Stimulated activated CD8-positive, alpha-beta memory T cell treated with anti-CD3 and anti-CD28 coated beads, Interleukin-7, amount 100 ng/mL, for 4 hours (primary cell): Measurements from ENCODE around the gene ABCA13.

Experiments used
- DNase-seq, 2 donors: peaks; one replicate each; pipeline ENCODE4 v3.0.0-alpha.2; 2020; ENCODE audit warnings: low read depth in 2 of 2

Gene ABCA13

DNA sequence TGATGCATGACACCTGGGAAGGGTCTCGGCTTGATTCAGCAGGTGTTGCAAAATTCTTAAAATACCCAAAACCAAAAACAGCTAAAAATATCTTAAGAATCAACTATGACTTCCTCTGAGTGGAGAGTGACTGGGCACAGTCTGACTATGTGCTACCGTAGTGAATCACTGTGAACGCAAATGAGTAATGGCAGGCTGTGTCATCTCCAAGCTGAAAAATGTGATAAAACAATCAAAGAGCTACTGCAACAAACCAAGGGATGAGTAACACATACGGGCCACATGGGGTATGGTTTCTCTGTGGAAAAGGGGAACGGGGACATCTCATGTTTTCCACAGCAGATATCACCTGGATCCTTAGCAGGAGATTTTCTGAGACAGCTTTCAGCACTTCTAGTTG is 127.5 kb downstream of the ABCA13 start:
- DNase-seq: no peak

DNA sequence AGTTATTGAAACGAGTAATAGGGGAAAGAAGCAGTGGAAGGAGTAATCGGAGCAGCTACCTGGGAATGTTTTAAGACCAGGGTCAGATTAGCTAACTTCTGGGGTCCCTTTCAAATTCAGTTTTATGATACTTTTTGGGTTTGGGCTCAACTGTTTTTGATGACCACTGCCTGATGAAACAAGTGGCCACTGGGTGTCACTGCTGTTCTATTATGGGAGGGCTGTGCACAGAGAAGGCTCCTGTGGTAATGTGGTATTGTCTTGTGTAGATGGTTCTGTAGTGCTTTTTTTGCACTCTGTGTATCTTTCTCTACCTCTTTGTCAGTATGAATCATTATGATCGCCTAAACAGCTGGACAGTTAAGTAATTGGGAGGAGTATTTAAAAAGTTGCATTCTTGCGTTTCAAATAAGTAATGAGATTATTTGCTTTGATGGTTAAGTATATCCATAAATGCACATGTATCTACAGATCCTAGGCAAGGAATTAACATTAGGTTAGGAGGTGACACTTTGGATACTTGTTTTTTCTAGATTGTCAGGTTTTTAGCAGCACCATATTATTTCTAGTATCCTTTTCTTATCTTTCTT is 128.4 kb downstream of the ABCA13 start:
- DNase-seq: no peak

DNA sequence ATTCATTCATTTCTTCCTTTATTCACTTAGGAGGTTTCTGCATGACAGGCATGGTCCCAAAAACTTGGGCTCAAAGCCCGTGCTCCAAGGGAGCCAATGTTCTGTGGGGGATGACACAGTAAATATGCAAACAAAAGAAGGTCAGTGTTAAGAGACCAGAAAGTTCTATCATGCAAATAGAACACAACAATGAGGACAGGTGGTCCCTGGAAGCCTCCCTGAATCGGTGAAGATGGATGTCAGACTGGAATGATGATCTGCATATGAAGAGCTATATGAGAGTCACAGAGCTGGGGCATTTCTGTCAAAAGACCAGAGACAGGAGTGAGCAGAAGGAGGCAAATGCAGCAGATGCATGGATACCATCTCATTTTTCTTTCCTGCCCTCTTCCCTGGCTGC is 129.0 kb downstream of the ABCA13 start:
- no peak for DNase-seq

DNA sequence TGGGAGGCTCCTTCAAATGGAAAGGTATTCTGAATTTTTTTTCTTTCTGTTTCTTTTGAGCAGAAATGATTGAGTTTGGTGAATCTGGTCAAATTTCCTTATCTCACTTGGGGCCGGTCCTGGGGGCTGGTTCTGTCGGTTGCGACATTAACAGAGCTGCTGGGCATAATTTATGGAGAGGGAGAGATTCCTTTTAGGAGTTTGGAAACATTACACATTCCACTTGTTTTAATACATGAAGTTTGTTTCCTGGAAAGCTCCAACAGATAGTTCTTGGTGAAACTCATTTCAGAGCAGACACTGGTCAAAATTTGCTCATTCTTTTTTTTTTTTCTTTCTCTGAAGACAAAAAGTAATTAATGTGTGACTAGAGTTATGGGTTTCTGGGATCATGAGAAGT is 129.9 kb downstream of the ABCA13 start:
- DNase-seq: no peak

DNA sequence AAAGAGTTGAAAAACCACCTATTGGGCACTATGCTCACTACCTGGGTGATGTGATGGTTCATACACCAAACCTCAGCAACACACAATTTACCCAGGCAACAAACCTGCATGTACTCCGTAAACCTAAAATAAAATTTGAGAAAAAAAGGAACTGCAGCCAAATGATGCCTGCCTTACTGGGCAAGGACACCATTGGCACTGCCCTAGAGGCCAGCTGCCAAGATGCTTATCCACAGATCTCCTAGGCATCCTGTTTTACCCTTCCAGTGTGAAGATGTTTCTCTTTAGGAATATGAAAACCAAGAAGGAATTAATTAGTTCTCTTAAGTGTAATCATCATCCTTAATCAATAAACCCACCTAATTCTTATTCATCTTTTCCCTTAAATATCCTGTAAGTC is 133.4 kb downstream of the ABCA13 start:
- no peak for DNase-seq

DNA sequence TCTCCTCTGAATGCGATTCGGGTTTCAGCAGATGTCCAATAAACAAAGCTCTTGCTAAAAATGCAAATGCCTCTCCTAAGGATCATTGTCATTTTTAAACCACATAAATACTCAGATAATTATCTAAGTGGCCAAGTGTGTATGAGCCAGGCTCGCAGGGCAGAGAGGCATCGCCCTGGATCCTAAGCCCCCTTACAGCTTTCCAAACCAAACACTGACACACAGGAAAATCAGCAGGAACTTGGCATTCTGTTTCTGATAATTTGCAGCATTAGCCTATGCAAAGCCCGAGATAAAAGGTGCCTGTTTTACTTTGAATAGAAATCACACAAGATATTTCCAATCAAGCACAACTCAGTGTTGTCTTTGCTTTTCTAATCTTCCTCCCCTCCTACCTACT is 134.4 kb downstream of the ABCA13 start:
- DNase-seq: no peak

DNA sequence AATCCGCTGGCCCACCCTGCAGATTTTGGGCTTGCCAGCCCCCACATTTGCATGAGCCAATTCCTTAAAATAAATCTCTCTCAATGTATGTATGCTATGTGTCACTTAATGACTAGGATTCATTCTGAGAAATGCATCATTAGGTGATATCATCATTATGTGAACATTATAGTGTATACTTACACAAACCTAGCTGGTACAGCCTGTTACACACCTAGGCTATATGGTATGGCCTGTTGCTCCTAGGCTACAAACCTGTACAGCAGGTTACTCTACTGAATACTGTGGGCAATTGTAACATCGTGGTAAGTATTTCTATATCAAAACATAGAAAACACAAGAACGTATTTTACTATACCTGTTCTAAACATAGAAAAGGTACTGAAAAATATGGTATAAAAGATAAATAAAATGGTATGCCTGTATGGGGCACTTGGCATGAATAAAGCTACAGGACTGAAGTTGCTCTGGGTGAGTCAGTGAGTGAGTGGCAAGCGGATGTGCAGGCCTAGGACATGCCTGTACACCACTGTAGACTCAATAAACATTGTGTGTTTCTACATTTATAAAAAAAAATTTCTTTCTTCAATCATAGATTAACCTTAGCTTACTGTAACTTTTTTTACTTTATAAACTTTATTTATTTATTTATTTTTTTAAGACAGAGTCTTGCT is 135.9 kb downstream of the ABCA13 start:
- no peak for DNase-seq

DNA sequence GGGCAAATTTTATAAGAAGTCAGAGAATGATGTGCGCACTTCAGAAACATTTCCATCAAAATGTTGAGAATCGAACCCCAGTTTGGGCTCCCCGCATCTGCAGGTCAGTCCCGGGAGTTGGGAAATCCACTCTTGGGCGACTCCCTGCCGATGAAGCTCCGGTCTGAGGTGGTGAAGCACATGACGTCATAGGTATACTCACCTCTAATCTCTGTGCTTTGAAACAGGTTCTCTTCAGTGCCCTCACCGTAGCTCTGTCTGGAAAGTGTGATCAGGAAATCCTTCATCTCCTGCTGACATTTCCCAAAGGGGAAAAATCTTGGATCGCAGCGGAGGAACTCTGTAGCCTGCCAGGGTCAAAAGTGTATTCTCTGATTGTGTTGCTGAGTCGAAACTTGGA is 138.5 kb downstream of the ABCA13 start:
- DNase-seq: no peak

DNA sequence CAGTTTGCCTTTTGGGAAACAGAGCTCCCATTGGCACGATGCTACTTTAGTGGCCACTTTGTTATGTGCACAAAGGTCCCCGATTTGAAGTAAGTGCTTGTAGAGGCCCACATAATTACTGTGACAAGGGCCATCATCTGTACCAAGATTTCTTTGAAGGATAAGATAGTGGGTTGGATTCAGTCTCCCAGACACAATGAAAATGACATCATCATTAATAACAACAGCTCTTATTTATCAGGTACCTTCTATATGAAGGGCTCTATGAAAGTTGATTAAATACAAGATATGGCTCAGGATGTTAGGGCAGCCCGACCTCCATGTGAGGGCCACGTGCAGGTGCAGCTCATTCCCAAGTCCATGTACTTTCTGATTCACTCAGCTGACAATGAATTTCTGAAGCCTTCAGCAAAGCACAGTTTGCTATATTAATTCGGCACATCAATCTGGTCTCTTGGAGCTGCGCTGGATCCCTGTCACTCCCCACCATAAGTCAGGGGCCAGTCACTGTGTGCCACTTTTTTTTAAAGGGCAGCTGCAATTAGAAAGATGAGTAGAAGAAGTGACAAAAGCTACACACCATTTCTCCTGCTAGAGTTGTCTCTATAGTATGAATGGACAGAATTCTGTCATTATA is 140.3 kb downstream of the ABCA13 start:
- no peak for DNase-seq

DNA sequence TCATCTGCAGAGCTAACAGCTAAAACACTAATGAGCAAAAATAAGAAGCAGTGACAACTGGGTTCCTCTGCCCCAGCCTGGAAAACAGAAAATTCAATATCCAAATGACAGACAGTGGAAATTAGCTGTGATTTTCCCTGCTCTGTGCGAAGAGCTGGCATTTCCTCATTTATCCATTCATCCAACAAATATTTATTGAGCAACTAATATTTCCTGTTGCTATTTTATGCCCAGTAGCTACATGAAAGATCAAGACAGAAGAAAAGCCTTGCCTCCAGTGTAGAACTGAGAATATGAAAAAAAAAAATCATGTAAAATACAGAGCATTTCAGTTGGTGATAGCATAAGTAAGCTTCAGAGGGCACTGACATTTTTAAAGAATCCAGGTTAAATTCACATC is 140.9 kb downstream of the ABCA13 start:
- no peak for DNase-seq

DNA sequence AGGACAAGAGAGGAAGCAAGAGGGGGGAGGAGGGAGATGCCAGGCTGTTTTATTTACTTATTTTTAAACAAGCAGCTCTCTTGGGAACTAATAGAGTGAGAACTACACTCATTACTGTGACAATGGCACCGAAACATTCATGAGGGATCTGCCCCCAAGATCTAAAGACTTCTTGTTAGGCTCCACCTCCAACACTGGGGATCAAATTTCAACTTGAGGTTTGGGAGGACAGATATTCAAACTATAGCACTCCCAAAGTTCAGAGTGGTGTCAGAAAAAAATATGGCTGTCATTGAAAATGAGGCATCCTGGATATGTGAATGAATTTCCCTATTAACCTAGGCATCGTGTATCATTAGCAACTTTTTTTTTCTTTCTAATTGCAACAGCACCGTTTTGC is 145.5 kb downstream of the ABCA13 start:
- DNase-seq: no peak

DNA sequence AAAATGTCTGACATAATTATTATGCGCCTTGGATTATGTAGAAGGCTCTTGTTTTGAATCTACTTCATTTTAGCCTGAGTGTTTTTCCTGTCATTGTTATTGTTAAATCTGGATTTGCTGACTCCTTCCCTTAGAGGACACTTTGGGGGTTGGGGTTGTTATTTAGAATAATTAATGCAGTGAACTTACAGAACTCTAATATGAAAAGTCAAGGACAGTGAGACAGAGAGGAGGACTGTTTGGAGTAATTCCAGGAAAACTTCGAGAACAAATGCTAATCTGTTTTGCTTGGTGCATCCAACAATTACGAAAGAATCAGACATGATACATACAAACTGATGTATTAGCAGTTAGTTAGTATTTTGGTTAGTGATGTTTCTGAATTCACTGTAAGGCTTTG is 146.1 kb downstream of the ABCA13 start:
- DNase-seq: no peak

DNA sequence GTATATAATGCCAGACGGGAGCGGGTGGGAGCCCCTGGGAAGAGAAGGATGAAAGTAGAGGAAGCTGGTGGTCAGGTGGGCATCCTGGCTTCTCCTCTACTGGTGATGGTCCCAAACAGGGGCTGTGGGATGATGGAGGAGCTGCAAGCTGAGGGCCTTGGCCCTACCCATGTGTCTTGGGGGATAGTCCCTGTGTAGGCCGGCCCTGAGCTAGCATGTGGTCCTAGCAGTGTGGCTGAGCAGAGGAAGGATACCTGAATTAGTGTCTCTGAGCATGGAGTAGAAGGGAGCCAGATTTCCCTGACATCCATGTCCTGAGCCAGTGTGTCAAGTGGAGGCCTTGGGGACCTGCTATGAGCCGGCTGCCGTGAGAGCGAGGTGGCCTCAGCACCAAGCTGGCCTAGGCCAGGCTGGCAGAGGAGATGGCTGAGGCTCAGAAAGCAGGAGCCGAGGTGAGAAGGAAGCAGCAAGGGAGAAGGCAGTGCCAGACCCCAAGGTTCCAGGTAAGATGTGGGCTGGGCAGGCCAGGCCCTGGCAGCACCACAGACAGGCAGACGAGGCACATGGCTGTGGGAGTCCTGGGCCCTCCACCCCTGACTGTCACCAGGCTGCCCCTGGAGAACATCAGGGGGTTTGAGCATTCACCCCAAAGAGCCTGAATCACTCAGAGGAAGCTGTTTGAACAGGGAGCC is 150.2 kb downstream of the ABCA13 start:
- no peak for DNase-seq

DNA sequence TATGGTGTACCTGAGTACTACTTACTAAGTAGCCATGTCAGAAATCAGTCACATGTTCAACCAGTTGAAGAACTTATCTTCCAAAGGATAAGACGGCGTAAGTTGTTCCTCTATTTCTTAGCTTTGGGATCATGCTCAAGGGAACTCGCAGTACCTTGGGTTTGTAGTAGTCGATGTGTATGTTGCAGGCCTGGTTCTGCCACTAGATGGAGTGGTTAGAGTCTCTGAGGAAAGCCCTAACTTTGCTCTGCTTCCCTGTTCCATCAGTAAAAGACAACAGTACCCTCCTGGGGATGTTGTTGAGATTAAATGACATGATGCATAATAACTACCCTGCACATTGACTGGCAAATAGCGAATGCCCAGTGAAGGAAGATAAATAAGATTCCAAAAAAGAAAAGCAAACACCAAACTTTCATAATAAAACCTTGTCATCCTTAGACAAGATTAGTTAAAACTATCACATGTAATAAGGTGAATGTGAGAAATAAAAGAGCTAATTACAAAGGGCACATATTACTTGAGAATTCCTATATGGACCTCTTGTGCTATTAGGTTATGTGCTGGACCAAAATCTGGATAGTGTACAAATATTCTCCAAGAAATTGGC is 165.9 kb downstream of the ABCA13 start:
- no peak for DNase-seq

DNA sequence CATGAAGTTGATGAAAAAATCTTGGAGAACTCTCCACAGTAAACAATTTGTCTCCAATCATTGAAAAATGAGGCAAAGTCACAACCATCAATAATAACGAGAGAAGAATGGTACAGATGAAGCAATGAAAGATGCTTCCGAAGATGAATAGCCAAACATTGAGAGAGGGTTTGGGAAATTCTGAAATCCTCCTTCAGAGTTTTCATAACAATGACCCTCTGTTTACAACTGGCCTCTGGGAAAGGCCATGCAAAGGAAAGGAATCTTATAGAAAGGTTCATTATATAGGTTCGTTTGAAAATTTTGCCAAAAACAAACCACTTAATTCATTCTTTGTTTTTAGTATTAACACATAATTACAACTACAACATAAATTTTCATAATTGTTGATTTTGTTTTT is 166.5 kb downstream of the ABCA13 start:
- DNase-seq: no peak

DNA sequence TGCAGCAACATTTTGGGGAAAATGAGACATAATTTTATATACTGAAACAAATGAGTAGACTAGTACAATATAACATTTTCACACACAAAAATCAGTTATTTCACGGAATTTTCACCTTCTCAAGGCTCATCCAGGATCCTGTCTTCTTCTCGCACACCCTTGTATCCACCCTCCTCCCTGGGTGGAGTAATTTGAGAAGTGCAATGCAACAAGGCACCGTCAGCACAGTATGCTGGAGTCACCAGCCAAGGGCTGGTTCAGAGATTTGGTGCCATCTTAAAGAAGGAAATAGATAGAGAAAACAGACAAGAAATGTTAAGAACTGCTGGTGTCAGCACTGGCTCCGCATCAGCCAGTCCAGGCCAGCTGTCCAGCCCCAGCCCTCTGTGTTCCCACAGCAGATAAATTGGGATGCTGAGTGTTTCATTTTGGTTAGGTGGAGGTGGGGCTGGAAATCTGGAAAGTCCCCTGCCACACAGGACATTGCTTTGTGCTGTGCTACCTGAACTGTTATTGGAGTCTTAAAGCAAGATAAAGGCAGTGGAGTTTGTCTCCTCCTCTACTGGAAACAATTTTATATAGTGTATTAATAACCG is 176.1 kb downstream of the ABCA13 start:
- DNase-seq: no peak

DNA sequence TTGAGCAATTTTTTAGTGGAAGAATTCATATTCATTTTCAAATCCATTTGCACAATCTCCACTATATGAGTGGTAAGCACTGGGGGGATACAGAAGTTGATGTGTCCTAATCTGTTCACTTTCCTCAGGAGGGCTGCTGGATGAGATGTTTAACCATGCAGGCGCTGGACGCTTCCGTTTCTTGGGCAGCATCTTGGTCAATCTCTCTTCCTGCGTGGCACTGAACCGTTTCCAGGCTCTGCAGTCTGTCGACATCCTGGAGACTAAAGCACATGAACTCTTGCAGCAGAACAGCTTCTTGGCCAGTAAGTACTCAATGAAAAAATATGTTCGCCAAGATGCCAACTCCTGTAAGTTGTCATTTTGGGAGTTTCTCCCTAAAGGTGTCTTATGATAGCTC is 179.3 kb downstream of the ABCA13 start:
- DNase-seq: no peak

DNA sequence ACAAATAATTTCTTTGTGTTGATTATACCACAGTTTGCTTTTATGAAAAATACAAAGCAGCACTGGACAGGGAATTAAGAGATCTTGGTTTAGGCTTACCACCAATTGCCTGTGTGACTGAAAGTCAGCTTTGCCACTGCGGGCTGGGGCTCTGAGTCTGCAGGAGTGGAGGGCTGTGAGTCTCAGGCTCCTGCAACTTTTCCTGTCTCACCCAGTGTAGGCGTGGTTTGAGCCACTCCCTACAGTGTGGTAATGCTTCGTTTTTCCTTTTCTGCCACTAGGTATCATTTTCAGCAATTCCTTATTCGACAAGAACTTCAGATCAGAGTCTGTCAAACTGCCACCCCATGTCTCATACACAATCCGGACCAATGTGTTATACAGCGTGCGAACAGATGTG is 180.6 kb downstream of the ABCA13 start:
- DNase-seq: no peak

DNA sequence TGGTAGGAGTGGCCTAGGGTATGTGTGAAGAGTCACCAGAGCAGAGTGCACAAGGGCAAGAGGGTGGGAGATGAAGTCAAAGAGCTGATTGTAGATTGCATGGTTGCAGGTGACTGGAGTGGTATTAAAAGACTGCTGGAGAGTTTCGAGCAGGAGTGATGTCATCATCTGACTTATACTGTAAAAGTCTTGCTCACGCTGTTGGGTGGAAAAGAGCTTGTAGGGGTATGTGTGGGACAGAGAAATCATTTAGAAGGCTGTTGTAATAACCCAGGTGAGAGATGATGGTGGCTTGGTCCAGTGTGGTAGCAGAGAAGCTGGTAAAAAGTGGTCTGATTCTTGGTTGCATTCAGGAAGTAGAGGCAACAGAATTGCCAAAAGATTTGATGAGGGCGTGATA is 184.1 kb downstream of the ABCA13 start:
- DNase-seq: no peak

DNA sequence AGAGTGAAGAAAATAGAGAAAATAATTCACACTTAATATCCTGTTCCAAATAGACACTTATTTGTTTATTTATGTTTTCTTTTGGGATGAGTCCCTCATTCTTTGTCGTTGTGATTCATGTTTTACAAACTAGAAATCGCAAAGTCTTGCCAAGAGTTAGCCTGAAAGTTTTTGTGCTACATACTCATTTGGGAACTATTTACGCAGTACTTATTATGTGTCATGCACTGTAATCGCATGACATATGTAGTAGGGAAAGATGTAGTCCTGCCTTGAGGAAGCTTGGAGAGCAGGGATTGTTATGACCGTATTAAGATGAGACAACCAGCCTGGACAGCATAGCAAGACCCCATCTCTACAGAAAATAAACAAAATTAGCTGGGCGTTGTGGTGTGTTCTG is 189.3 kb downstream of the ABCA13 start:
- DNase-seq: no peak

DNA sequence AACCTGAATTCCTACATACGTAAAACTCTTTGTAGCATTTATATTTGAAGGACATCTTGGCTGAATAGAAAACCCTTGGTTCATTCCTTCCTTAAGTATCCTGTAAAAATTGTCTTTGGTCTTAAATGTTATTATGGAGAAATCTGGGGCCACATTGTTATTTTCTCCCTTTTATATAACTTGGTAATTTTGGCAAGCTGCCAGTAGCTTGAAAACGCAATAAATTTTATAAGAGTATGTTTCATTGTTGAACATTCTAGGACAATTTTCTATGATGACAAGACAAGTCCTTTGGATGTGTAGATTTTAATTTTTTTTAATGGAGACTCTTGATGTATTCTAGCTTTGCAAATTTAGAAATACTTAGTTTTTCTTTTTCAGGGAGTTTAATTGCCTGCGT is 191.9 kb downstream of the ABCA13 start:
- no peak for DNase-seq

DNA sequence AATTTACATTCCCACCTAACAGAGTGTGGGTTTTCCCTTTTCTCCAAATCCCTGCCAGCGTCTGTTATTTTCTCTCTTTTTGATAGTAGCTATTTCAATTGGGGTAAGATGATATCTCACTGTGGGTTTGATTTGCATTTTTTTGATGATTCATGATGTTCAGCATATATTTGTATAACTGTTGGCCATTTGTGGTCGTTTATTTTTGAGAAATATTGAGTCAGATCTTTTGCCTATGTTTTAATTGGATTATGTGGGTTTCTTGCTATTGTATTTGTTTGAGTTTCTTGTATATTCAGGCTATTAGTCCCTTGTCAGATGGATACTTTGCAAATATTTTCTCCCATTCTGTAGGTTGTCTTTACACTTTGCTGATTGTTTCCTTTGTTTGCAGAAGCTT is 193.8 kb downstream of the ABCA13 start:
- no peak for DNase-seq
